GM12878 (cell line): ENCODE data around the gene MRPS22.

Experiments used
- BHLHE40 ChIP-seq, 2 experiments: fragments of 450-650 bp in 1 of 2; IDR thresholded peaks; 2 replicates each; pipeline ENCODE4 v1.6.1; 2011 to 2017; ENCODE audit warnings: low read depth in 2 of 2, borderline replicate concordance in 1 of 2, improper control_type of control experiment in 1 of 2, low read length in 1 of 2, mild to moderate bottlenecking in 1 of 2
- CBFB ChIP-seq: IDR thresholded peaks from 2 replicates; pipeline ENCODE4 v1.6.1; 2016; ENCODE audit warnings: antibody characterized with exemption, low read depth
- CEBPB ChIP-seq, 2 experiments: fragments of 150-350 bp in 1 of 2; IDR thresholded peaks; 2 replicates each; pipeline ENCODE4 v1.6.1; 2012 to 2014; ENCODE audit warnings: low read depth in 2 of 2, low read length in 2 of 2, borderline replicate concordance in 1 of 2, inconsistent platforms in 1 of 2
- EZH2 ChIP-seq: IDR thresholded peaks from 2 replicates; pipeline ENCODE4 v1.6.1; 2012; ENCODE audit warnings: low read depth, mild to moderate bottlenecking, control low read depth, inconsistent platforms, low read length, borderline replicate concordance; ENCODE audit not compliant: control insufficient read depth
- RBBP5 ChIP-seq: fragments of 200-600 bp; sonication (generic); conservative IDR thresholded peaks from 2 replicates; pipeline ENCODE4 v1.6.1; 2016
- RCOR1 ChIP-seq: conservative IDR thresholded peaks from 2 replicates; pipeline ENCODE4 v1.6.1; 2012; ENCODE audit warnings: low read depth, low read length, improper control_type of control experiment
- TARDBP ChIP-seq: IDR thresholded peaks from 2 replicates; pipeline ENCODE4 v1.6.1; 2016; ENCODE audit warnings: borderline replicate concordance
- TBL1XR1 ChIP-seq: IDR thresholded peaks from 2 replicates; pipeline ENCODE4 v1.6.1; 2012; ENCODE audit warnings: low read depth, low read length, improper control_type of control experiment
- ZBED1 ChIP-seq: IDR thresholded peaks from 2 replicates; pipeline ENCODE4 v1.6.1; 2016; ENCODE audit warnings: borderline replicate concordance
- TF ChIP-seq, protein P1 (sequence below), 3 experiments: IDR thresholded peaks in 2 of 3; conservative IDR thresholded peaks in 1 of 3; 2 replicates each; pipeline ENCODE4 v1.5.1; 2011; ENCODE audit warnings: low read depth in 3 of 3, low read length in 3 of 3, mild to moderate bottlenecking in 3 of 3, control low read depth in 2 of 3, moderate library complexity in 2 of 3, inconsistent platforms in 1 of 3, mixed read lengths in 1 of 3; ENCODE audit not compliant: control insufficient read depth in 2 of 3, insufficient read depth in 1 of 3; ENCODE audit errors: extremely low read depth in 1 of 3
- TF ChIP-seq, protein P2 (sequence below): fragments of 150-350 bp; IDR thresholded peaks from 2 replicates; pipeline ENCODE4 v1.6.1; 2016; ENCODE audit warnings: low read depth, low read length
- TF ChIP-seq, protein P3 (sequence below): fragments of 450-650 bp; formaldehyde crosslinking; IDR thresholded peaks from 2 replicates; pipeline ENCODE4 v1.4.0; 2020; ENCODE audit warnings: mild to moderate bottlenecking, moderate library complexity

DNA sequence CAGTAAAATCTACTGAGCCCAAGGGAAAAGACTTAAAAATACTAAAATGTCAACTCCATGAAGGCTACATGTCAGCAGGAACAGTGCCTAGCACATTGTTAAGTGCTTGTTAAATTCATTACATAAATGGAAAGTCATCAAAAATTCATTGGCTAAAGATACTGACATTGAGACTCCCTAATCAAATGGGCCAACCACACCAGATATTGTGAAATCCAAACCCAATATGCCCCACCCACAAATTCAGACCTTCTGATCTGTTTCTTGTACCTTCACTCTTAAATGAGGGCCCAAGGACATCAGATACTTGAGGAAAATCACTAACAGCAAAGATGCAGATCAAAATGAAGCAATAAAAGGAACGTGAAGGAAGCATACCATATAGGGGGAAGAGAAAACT is 20.7 kb downstream of the MRPS22 start:
- TF ChIP-seq, protein P1, sequence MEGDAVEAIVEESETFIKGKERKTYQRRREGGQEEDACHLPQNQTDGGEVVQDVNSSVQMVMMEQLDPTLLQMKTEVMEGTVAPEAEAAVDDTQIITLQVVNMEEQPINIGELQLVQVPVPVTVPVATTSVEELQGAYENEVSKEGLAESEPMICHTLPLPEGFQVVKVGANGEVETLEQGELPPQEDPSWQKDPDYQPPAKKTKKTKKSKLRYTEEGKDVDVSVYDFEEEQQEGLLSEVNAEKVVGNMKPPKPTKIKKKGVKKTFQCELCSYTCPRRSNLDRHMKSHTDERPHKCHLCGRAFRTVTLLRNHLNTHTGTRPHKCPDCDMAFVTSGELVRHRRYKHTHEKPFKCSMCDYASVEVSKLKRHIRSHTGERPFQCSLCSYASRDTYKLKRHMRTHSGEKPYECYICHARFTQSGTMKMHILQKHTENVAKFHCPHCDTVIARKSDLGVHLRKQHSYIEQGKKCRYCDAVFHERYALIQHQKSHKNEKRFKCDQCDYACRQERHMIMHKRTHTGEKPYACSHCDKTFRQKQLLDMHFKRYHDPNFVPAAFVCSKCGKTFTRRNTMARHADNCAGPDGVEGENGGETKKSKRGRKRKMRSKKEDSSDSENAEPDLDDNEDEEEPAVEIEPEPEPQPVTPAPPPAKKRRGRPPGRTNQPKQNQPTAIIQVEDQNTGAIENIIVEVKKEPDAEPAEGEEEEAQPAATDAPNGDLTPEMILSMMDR (IDR thresholded peaks at IDR 0.05 in 2 of 3, conservative IDR thresholded peaks at IDR 0.05 in 1 of 3; ENCODE audit: control insufficient read depth in 2 of 3, extremely low read depth in 1 of 3, insufficient read depth in 1 of 3, low read depth in 3 of 3, low read length in 3 of 3): no peak
- TF ChIP-seq ZBED1 (no peak), CEBPB (IDR thresholded peaks at IDR 0.05; ENCODE audit: borderline replicate concordance in 1 of 2, low read depth in 2 of 2, low read length in 2 of 2) (no peak), BHLHE40 (IDR thresholded peaks at IDR 0.05; ENCODE audit: borderline replicate concordance in 1 of 2, low read depth in 2 of 2, low read length in 1 of 2) (no peak), RCOR1 (no peak), RBBP5 (no peak), CBFB (no peak), TBL1XR1 (no peak), EZH2 (no peak), TARDBP (no peak)
- TF ChIP-seq, protein P2, sequence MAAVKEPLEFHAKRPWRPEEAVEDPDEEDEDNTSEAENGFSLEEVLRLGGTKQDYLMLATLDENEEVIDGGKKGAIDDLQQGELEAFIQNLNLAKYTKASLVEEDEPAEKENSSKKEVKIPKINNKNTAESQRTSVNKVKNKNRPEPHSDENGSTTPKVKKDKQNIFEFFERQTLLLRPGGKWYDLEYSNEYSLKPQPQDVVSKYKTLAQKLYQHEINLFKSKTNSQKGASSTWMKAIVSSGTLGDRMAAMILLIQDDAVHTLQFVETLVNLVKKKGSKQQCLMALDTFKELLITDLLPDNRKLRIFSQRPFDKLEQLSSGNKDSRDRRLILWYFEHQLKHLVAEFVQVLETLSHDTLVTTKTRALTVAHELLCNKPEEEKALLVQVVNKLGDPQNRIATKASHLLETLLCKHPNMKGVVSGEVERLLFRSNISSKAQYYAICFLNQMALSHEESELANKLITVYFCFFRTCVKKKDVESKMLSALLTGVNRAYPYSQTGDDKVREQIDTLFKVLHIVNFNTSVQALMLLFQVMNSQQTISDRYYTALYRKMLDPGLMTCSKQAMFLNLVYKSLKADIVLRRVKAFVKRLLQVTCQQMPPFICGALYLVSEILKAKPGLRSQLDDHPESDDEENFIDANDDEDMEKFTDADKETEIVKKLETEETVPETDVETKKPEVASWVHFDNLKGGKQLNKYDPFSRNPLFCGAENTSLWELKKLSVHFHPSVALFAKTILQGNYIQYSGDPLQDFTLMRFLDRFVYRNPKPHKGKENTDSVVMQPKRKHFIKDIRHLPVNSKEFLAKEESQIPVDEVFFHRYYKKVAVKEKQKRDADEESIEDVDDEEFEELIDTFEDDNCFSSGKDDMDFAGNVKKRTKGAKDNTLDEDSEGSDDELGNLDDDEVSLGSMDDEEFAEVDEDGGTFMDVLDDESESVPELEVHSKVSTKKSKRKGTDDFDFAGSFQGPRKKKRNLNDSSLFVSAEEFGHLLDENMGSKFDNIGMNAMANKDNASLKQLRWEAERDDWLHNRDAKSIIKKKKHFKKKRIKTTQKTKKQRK: no peak
- TF ChIP-seq, protein P3, sequence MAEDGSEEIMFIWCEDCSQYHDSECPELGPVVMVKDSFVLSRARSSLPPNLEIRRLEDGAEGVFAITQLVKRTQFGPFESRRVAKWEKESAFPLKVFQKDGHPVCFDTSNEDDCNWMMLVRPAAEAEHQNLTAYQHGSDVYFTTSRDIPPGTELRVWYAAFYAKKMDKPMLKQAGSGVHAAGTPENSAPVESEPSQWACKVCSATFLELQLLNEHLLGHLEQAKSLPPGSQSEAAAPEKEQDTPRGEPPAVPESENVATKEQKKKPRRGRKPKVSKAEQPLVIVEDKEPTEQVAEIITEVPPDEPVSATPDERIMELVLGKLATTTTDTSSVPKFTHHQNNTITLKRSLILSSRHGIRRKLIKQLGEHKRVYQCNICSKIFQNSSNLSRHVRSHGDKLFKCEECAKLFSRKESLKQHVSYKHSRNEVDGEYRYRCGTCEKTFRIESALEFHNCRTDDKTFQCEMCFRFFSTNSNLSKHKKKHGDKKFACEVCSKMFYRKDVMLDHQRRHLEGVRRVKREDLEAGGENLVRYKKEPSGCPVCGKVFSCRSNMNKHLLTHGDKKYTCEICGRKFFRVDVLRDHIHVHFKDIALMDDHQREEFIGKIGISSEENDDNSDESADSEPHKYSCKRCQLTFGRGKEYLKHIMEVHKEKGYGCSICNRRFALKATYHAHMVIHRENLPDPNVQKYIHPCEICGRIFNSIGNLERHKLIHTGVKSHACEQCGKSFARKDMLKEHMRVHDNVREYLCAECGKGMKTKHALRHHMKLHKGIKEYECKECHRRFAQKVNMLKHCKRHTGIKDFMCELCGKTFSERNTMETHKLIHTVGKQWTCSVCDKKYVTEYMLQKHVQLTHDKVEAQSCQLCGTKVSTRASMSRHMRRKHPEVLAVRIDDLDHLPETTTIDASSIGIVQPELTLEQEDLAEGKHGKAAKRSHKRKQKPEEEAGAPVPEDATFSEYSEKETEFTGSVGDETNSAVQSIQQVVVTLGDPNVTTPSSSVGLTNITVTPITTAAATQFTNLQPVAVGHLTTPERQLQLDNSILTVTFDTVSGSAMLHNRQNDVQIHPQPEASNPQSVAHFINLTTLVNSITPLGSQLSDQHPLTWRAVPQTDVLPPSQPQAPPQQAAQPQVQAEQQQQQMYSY: no peak
